ENCODE results near the gene KANTR. TPM values are rescaled to one million over a fixed set of nuclear protein-coding genes. Genes with fewer than 3 reads are reported as not detected.

Gene KANTR
- total RNA-seq, 1 experiment from 2014 or later: 7.7 TPM

- H3K4ac ChIP-seq (ENCODE audit: low read depth, low read length): no peak overlapping the region
- no peak overlapping the region for H3K4me2 ChIP-seq (ENCODE audit: insufficient read depth, insufficient read length, low read length)
- no peak overlapping the region for H3K14ac ChIP-seq (ENCODE audit: insufficient read depth, low read length)
- H3K9me3 ChIP-seq (ENCODE audit: control insufficient read depth, low read depth, low read length): peaks cover 35% of the 10 kb centered on the region
- H3K9ac ChIP-seq (ENCODE audit: extremely low read depth, insufficient read length, low read length): no peak overlapping the region
- no peaks in the 10 kb centered on the region for H3K4me1 ChIP-seq (ENCODE audit: insufficient read depth, low read length)
- no peak overlapping the region for H3K27ac ChIP-seq (ENCODE audit: insufficient read length, low read depth, low read length)
- no peak overlapping the region for H2BK12ac ChIP-seq (ENCODE audit: insufficient read length, low read depth, low read length)
- Mint-ChIP-seq H3K4me3 (no peak overlapping the region), H3K36me3 (ENCODE audit: insufficient read depth in 1 of 3, low read depth in 3 of 3) (peaks cover 4 to 10% (median 5%) of the 10 kb centered on the region in 3 experiments; a peak in 5 of 7 replicates), H3K4me1 (peaks cover 9 to 14% of the 10 kb centered on the region in 2 experiments), H3K27ac (no peak overlapping the region), H3K9me3 (peaks cover 55 to 63% of the 10 kb centered on the region in 2 experiments), H3K27me3 (ENCODE audit: low read depth) (peaks cover 12% of the 10 kb centered on the region)
- no peak overlapping the region for H2BK5ac ChIP-seq (ENCODE audit: insufficient read length, low read length)
- H3K18ac ChIP-seq (ENCODE audit: insufficient read length, low read depth, low read length): no peak overlapping the region
- no peak overlapping the region for H3K23ac ChIP-seq (ENCODE audit: insufficient read length, low read depth, low read length)
- no peaks in the 10 kb centered on the region for H4K20me1 ChIP-seq (ENCODE audit: control insufficient read depth, insufficient read depth, insufficient read length)
- H2BK20ac ChIP-seq (ENCODE audit: low read depth, low read length, poor library complexity, severe bottlenecking): no peak overlapping the region
- H3K56ac ChIP-seq (ENCODE audit: insufficient read length, low read depth, low read length): no peak overlapping the region
- no peaks in the 10 kb centered on the region for H3K79me2 ChIP-seq (ENCODE audit: insufficient read depth, low read length)
- no peak overlapping the region for H4K91ac ChIP-seq (ENCODE audit: insufficient read length, low read depth, low read length)
- no peak for DNase-seq
- no peak overlapping the region for H2BK15ac ChIP-seq (ENCODE audit: low read depth, low read length)
- no peak for TF ChIP-seq CTCF (conservative IDR thresholded peaks at IDR 0.05)
- no peak overlapping the region for H3T11ph ChIP-seq (ENCODE audit: low read length)
- no peak overlapping the region for H2BK120ac ChIP-seq (ENCODE audit: low read depth, low read length, poor library complexity, severe bottlenecking)
- H4K8ac ChIP-seq (replicated peaks; ENCODE audit: insufficient read length, low read depth, low read length): no peak overlapping the region
- no peak overlapping the region for H2AFZ ChIP-seq (ENCODE audit: low read length)
- H3K27me3 ChIP-seq (ENCODE audit: insufficient read depth, low read length): 0 out of 2 replicates have a peak, but pooled peaks cover 3% of the 10 kb centered on the region
- no peak overlapping the region for H4K5ac ChIP-seq (ENCODE audit: insufficient read length, low read depth, low read length)
- no CpG with 5 or more reads among the region's 27 CpGs for WGBS (ENCODE audit: extremely low coverage, insufficient read length, low lambda C conversion rate)
- H3K79me1 ChIP-seq (ENCODE audit: insufficient read depth, low read depth, low read length, poor library complexity, severe bottlenecking): no peaks in the 10 kb centered on the region
- no peaks in the 10 kb centered on the region for H3K23me2 ChIP-seq (ENCODE audit: insufficient read length, low read depth, low read length, poor library complexity, severe bottlenecking)
- H2AK5ac ChIP-seq (ENCODE audit: insufficient read length, low read length): no peak overlapping the region
Observed at GRCh38 chrX:53077207-53078197, 16.4 kb upstream of the KANTR start.

Data from H9 (cell line).